T-helper 1 cell treated with Interleukin-12 subunit alpha and Interleukin-12 subunit beta and Interleukin-4 antibody, amounts not matched to agents 30 ng/mL and 1 ng/mL, for 36 hours (primary cell): ENCODE results near the gene B3GAT2. TPM values are rescaled to one million over a fixed set of nuclear protein-coding genes. Genes with fewer than 3 reads are reported as not detected.

Source experiments
- intact Hi-C: fragments of 100-400 bp; cut with micrococcal nuclease; formaldehyde crosslinking; loops from one replicate; pipeline ENCODE4 v1.15.1; 2024
- total RNA-seq: library from RNA; stranded (reverse); gene quantifications from 2 replicates; pipeline ENCODE4 v1.2.3, GENCODE V29; 2022

The B3GAT2 gene
- total RNA-seq, 1 donor from 2014 or later, result not detected

DNA sequence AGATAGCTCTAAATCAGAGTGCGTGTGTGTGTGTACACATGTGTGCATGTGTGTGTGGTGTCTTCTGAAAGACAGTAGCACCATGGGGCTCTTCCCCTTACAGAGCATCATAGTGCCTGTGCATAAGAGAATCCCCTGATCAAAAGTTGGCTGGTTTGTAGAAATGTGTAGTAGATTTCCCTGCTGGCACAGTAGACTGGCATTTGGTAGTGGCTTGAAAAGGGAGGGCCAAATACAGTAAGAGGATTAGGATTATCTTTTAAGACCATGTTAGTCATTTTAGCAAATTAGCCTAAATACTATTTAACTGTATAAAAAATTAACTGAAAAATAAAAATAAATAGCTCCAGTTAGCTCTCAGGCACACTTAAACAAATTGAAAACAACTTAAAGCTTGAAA lies 112.6 kb downstream of the B3GAT2 start:
- intact Hi-C loops, result no loop called here

DNA sequence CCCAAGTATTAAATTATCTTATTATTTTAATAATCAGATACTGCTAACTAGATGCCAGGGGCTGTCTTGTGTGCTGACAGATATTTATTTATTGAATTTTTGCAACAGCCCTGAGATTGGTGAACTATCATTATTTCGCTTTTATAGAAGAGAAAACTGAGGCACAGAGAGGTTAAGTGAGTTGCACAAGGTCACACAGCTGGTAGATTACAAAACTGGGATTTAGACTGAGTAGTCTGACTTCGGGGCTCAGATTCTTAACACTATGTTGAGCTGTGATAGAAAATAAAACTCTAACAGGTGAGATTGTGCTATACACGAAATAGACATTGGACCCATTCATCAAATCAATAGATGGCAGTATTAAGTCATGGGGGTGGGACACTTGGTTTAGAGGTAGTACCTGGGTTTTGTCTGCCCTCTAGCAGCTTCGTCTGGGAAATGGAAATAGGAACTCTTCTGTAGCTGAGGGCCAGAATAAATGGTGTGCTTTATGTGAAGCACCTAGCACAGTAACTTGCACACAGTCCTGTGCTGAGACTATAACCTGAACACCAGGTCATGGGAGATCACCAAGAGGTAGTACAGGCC lies 113.4 kb downstream of the B3GAT2 start:
- intact Hi-C loops, result no loop called here

DNA sequence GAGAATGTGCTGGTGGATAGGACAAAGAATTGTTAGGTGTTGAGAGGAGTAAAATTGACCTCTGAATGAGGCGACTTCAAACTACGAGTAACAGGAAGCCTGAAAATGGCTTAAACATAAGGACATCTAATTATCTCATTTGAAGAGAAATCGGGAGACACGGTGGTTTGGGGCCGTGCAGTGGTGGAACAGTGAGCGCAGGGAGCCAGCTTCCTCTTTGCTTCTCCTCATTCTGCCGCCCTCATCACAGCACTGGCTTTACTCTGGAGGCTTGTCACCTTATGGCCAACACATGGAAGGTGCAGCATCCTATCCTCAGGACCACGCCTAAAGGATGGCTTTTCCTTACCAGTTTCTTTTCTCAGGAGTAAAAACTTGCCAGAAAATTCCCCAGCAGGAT lies 114.3 kb downstream of the B3GAT2 start:
- intact Hi-C loops, result no loop called here

DNA sequence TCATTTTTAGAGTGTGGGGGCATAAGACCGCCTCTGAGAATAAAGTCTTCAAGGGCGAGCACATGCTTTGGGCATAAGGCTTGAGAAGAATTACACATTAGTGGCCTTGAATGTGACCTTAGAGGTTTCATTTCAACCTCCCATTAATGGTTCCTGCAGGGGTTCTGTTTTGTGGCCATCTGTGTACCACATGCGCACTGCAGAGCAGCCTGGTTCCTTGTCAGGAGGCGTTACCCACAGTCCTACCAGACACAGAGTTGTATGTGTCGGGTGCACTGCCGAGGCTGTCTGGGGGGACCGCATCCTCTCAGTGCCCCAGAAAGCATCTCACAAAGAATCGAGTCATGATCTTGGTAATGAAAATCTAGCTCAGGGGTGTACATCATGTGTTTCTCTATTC lies 115.7 kb downstream of the B3GAT2 start:
- intact Hi-C loops, result no loop called here

DNA sequence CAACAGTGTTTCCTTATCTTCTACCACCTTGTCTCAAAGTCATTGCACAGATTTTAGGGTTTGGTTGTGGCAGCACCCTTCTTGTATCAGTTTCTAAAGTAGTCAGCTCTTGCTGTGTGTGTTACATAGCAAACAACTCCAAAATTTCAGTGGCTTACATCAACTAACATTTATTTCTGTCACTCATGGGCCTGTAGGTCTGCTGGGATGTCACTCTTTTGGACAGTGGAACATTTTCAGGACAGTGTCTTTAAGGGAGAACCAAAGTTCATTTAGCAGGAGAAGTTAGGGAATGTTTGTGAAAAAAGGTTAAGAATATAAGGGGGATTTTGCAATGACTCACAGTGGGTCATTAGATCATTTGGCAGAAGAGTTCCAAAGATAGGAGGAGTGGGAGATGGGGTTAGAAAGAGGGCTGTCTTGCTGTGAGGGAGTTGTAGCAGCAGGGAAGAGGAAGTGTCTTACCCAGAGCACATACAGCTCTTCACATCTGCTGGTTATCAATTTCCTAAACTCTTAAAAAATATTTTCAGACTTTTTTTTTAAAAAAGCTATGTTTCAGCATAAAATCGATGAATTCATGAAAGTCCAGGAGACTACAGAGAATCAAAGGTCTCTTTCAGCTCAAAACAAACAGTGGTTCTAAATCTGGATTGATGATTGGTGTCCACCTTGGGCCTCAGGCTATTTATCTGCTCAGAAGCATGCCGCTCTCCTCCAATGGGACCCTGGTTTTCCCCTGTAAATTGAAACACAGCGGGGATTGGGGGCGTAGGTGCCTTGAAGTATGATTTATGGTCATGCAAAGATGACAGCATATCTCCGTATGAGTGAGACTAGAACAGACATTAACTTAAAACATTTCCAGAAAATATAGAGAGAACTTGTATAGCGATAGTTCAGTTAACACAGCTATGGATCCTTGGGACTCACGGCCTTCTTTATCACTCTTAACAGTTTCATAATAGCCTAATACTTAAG lies 117.3 kb downstream of the B3GAT2 start:
- intact Hi-C loops, result no loop called here

DNA sequence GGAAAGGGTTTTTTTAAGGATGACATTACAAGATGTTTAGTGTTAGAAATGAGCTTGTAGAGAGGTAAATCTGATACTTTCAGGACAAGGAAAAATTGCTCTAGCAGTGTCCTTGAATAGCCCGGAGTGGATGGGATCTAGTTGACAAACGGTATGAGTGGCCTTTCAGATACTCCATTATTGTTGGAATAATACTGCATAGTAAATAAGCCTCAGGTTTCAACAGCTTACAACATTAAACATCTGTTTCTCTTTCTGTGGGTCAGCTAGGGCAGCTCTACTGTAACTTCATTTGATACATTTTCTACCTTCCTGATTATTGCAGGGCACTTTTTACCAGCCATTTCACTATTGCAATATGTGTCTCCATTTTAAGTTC lies 118.0 kb downstream of the B3GAT2 start:
- intact Hi-C loops, result no loop called here

DNA sequence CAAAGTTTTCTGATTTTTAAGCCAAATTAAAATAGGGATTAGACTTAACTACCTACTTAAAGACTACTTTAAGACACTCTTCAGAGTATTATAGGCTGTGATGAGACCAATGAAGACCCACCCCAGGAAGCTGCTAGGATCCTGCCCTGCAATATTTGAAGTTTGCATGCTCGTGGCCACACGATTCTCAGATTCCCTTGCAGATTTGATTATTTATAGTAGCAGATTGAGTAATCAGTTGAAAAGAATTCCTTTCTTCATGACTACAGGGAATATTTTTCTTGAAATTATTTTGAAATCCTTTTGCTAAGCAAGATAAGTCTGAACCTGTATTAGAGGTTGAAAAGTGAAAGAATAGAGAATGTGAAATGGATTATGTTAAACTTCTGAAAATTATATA lies 122.3 kb downstream of the B3GAT2 start:
- intact Hi-C loops, result no loop called here

DNA sequence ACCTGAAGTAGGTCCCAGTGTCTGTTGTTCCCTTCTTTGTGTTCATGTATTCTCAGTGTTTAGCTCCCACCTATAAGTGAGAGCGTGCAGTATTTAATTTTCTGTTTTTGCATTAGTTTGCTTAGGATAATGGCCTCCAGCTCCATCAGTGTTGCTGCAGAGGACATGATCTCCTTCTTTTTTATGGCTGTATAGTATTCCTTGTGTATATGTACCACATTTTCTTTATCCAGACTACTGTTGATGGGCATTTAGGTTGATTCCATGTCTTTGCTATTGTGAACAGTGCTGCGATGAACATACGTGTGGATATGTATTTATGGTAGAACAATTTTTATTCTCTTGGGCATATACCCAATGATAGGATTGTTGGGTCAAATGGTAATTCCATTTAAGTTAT lies 125.4 kb downstream of the B3GAT2 start:
- intact Hi-C loops, result no loop called here

DNA sequence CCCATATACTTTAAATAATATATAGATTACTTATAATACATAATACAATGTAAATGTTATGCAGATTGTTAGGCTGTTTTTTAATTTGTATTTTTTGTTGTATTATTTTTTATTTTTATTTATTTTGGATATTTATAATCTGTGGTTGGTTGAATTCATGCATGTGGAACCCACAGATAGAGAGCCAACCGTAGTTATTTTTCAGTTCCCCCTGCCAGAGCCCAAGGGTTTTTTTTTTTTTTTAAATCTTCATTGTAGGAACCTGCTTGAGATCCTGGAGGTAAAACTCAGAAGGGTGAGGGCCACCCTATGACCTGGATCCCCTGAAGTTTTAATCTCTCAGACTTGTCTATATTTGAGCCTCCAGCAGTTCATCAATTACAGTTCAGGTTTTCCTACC lies 133.2 kb downstream of the B3GAT2 start:
- intact Hi-C loops, result no loop called here

DNA sequence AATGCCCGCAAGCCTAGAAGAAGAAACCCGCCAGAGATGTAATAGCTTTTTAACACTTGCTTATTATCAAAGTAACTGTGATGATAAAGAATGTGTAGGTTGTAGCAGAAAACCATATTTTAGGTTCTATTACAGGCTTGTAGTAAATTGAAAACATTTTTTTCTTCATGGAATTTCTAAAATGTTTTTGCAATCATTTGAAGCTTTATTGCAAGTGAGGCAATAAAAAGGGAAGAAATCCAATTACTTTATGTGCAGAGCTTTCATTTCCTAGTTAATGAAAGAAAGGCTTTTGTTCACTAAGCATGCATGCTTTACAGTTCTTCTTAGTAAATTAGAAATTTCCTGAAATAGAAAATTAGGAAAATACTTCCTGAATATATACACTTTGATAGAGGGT lies 135.1 kb downstream of the B3GAT2 start:
- intact Hi-C loops, result no loop called here

DNA sequence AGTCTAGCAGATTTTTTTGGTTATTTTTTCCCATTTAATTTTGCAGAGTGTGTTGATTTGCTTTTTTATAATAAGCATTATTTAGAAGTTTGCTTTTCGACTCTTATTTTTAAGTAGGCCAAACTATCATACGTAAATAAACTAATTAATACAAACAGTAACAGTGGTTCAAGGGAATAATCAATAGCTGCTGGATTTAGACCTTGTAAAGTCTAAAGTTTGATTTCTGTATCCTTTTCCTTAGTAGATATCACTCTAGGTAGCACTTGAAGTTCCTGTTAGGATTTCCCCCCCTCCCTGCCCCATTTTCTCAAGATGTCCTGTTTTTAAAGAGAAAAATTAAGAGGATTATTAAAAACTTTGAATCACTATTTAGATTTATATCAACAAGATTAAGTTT lies 136.1 kb downstream of the B3GAT2 start:
- intact Hi-C loops, result no loop called here

DNA sequence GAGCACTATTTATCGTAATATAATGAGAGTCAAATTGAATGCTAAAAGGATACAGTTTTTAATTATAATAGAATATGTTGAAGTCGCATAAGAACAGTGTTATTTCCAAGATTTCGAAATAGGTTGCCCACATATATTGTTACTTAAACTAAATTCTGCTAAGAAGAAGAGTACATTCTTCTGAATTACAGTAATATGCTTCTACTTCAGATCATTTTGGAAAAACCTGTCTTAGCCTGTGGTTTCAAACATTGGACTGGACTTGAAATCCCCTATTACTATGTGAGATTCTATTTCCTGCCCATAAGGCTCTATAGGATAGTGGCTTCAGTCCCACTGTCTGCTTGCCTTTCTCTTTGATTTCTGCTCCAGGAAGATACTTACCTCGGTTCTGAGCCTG lies 137.2 kb downstream of the B3GAT2 start:
- intact Hi-C loops, result no loop called here

DNA sequence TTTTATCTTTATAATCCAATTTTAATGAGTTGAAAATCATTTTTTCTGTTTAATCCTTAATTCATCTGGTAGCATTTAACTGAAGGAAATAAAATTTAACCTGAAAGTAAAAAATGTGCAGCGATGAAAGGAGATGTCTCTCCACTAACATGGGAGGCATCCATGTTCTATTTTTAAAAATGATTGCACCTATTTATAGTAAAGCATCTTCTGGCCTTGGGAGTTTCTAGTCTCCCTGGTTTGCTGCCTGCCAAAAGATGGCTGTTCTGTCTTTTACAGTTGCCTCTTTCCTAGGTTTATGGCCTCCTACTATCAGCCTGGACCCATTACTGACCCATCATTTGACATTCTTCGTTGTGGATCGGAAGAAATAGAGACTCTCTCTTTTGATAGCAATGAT lies 143.0 kb downstream of the B3GAT2 start:
- intact Hi-C loops, result no loop called here

DNA sequence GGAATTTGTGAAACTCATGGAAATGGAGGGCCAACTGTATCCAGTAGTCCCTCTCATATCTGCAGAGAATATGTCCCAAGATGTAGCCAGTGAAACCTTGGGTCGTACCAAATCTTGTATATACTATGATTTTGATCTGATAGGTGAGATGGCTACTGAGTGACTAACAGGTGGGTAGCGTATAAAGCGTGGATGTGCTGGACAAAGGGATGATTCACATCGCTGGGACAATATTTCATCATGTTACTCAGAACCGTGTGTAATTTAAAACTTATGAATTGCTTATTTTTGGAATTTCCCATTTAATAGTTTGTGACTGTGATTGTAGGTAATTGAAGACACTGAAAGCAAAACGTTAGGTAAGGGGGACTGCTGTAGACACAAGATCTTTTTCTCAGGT lies 145.1 kb downstream of the B3GAT2 start:
- intact Hi-C loops, result no loop called here
